NCI-H446 treated with DMSO at 0.1 percent for 48 hours (cell line): Measurements from ENCODE around the gene ZNF217.

Experiments
- DNase-seq: peaks from one replicate; lab custom pipeline; 2025; lab: John Stamatoyannopoulos, UW

Gene ZNF217

GRCh38 chr20:53582574-53583351 is 10.9 kb downstream of the ZNF217 start:
- no peak for DNase-seq

DNA sequence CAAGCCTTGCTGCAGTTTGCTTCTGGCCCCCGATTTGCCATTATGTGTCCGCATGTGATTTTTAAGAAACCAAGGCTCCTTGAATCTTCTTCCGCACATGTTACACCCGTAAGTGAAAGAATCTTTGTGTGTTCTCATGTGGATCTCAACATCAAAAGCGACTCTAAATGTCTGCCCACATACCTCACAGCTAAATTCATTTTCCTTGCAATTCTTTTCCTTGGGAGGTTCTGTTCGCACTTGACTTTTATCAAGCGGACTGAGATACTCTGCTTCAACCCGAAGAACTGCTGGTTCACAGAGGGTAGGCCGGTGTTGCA is 11.4 kb downstream of the ZNF217 start:
- DNase-seq = no peak

GRCh38 chr20:53581444-53582250 is 12.0 kb downstream of the ZNF217 start:
- DNase-seq = no peak

DNA sequence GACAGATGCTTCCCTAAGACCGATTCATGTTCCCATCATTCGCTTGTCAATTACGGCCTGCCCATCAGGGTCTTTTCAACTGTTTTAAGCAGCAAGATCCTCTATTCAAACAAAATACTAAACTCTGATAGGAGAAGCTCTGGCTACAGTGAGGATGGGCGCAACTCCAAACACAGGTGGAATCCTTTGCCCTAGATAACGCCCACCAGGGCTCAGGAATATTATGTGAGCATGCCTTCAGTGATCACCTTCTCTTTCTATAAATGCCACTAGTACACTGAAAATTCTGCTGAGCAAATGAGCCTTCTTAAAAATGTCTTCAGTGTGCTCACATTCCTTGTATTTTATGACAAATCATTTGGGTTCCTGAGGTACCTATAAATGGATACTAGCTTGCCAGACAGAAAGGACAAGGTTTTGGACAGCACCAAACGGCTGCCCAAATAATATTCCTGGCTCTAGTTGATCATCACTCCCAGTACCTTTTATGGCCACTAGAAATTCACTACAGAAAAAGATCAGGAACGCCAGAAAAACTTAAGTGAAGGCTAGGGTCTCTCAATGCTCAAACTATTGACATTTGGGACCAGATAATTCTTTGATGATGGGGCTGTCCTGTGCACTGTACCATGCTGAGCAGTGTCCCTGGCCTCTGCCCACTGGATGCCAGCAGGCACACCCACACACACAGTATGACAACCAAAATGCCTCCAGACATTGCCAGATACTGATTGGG is 13.1 kb downstream of the ZNF217 start:
- DNase-seq = no peak

- DNase-seq = no peak
Observed at GRCh38 chr20:53579581-53580375, 13.9 kb downstream of the ZNF217 start.

DNA sequence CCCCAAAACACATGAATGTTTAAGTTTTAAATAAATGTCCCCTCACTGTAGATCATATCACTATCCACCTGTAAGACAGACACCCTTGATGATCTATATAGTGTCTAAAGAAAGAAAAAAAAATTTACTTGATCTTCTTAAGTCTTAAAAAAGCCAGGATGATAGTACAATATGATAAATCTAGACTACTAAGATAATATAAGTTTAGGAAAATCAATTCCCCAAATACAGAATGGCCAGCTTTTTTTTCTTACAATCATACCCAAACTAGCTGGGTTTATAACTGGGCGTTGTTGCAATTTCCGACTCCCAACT is 14.4 kb downstream of the ZNF217 start:
- no peak for DNase-seq

GRCh38 chr20:53578492-53579222 is 15.0 kb downstream of the ZNF217 start:
- peak; percentile 68 for DNase-seq

DNA sequence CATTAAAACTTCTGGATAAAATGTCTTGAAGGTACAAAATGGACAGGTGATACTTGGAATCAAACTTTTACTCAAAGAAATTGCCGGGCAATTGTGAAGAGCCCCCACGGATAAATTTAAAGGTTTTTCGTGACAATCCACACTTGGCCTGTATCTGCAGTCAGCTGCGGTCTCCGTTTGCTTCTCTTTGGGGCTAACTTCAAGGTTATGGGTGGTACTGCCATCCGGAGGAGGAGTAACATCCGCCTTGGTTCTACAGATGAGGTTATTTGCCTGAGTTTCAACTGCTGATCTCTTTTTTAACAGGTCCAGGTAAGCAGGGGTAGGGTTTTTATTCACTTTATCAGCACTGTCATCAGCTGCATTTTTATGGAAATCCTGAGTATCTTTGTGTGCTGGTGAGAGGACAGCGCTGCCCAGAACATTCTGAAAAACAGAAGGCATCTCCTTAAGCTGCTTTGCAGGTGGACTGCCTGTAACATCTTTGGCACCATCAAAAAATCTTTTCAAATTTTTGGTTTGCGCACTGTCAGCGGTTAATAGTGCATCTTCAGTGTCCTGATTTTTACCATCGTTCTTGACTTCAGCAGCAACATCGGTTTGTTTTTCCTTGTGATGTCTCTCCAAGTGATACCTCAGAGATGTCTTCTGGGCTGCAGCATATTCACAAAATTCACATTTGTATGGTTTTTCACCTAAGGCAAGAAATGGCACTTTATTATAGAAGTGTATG is 16.9 kb downstream of the ZNF217 start:
- no peak for DNase-seq

DNA sequence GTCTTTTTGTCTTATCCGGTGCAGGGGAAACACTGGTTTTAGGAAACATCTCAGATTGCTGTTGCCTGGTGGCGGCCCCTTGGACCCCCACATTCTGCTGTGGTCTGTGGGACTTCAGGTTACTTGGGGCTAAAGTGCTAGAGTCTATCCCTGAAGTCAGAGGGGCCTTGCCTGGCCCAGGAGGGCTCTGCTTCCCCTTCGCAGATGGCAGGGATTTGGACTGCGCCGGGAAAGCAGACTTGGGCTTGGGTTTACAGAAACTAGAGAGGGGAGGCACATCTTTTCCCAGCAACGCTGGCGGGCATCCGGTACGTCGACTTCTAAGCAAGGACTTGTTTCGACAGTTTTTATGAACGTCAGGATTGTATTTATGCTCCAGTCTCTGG is 17.5 kb downstream of the ZNF217 start:
- DNase-seq = no peak

DNA sequence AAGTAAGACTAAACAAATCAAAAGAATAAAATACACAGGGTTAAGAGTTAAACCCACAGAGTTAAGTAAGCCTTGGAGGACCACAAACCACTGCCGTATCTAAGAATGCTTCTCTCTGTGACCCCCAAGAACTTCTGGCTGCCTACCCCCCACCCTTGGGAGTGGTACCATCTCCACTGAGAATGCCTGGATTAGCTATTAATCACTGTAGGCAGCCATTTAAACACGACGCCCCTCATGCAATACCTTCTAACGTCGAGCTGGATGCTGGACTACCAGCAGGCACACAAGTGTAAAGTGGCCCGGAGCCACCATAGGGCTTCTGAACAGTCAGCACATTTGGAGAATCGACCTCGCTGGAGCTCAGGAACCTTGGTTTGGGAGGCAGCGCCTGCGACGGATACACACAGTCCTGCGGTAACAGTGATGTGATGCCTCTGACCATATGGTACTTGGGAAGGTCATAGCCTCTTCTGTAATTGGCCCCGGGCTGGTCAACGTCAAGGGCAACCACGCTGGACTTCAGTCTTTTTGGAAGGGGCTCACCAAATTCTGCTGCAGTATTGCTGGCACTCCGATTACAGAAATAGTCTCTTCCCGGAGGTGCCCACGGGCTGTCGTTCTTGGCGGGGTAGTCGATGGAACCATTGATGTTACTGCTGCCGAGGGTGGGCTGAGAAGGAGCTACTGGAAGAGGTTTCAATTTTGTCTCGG is 18.0 kb downstream of the ZNF217 start:
- no peak for DNase-seq

- no peak for DNase-seq
Observed at GRCh38 chr20:53574819-53575218, 18.8 kb downstream of the ZNF217 start.

- no peak for DNase-seq
Observed at GRCh38 chr20:53574259-53574789, 19.3 kb downstream of the ZNF217 start.

DNA sequence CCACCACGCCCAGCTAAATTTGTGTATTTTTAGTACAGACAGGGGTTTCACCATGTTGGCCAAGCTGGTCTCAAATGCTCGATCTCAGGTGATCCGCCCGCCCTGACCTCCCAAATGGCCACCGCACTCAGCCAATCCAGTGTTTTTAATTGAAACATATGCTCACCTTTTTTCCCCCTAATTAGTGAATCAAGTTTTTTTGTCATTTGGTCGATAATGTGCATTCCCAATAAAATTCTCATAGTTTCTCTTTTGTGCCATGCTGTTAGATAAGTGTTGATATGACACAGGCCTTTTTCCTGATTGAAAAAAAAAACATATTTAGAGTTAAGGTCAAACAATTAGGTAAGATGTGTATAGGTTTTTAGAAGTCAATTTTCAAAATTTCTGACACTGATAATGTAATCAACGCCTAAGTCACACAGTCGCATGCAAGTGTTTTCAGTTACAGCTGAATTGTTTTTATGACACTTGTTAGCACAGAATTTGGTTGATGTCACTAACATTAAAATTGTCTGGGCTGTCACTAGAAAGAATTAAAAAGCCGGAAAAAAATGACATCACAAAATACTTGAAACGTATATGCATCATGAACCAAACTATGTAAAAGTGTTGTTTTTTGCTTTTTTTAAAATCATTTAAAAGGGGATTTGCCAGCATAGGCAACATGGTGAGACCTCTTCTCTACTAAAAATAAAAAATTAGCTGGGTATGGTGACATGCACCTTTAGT is 21.9 kb downstream of the ZNF217 start:
- DNase-seq = no peak

DNA sequence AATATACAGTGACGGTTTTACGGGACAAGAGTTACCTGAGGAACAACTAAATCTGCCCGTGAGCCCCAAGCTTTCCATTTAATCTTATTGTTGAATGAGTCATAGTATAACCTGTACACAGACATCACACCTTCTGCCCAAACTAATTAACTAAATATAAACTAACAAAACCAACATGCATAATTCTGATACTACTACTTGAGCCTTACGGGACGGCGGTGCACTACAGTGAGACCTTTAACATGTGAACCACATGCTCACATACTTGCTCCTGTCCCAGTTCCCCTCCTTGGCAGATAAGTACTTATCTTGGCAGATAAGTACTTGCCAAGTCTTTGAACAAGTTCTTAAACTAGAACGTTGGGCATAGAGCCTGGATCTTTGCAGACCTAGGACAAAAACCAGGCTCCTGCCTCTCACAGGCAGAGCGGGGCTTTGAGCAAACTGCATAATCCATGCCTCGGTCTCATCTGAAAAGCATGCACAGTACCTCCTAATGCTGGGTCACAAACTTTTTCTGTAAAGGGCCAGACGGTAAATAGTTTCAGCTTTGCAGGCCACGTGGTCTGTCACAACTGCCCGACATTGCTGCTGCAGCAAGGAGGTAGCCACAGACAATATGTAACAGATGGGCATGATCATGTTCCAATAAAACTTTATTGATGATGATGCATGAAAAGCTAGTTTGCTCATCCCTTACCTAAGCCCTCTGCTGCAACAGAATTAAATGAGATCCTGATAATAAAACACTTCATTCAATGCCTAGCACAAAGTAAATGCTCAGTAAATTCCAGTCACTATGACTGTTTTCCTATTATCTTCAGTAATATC is 23.0 kb downstream of the ZNF217 start:
- no peak for DNase-seq

DNA sequence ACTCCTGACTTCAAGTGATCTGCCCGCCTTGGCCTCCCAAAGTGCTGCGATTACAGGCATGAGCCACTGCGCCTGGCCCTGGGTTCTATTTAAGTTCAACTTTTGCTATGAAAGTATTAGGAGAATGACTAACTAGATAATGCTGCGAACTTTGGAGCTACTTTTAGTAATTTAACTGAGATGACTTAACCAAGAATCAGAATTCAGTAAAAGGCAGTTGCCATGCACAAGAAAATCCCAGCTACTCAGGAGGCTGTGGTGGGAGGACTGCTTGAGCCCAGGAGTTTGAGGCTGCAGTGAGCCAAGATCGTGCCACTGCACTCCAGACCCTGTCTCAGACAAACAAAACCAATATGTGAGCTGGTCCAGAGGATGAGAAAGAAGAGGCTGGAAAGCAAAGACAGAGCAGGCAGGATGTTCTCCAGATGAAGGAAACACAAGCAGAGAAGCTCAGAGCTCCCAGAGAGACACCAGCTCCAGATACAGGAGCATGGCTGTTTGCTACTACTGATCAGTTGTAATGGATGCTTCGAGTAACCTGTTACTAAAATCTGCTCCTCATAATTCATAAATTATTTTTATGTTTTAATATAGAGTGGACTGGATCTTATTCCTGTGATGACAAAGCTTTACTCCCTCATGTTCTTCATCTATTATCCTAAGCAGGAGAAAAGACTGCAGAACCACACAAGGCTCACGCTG is 23.9 kb downstream of the ZNF217 start:
- no peak for DNase-seq

- no peak for DNase-seq
Observed at GRCh38 chr20:53569005-53569404, 24.6 kb downstream of the ZNF217 start.

DNA sequence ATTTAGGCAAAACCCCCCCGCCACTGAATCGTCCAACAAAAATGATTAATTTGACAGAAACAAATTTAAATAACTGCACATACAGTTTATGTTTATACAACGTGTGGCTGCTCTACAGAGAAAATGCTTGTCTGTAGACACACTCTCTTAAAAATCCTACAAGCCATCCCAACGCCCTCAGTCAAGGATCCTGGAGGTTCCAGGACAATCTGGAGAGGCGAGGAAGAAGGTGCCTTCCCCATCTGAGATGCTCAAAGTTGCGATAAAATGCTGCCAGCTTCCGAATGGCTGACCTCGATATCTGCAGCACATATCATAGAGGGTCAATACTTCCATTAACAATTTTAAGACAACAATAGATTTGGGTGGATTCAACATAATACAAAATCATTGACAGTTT is 25.3 kb downstream of the ZNF217 start:
- DNase-seq = no peak
